ENCODE measurements around the gene CDK5RAP2.
"Not testable (repeated sequence)": the region's sequence is repeated elsewhere in the genome, so short reads cannot be mapped to it uniquely, and the experiment has no call there.

CDK5RAP2 gene

GRCh38 chr9:120463765-120464164 lies 116.2 kb downstream of the CDK5RAP2 start:
- DNase-seq: no peak

GRCh38 chr9:120461677-120462076 lies 118.3 kb downstream of the CDK5RAP2 start:
- not testable (repeated sequence) for DNase-seq

- no peak for DNase-seq
These were observed 123.7 kb downstream of the CDK5RAP2 start for GRCh38 chr9:120456218-120456617.

GRCh38 chr9:120454467-120454866 lies 125.5 kb downstream of the CDK5RAP2 start:
- DNase-seq: no peak

GRCh38 chr9:120453792-120454191 lies 126.2 kb downstream of the CDK5RAP2 start:
- DNase-seq: no peak

- no peak for DNase-seq
These were observed 127.3 kb downstream of the CDK5RAP2 start for GRCh38 chr9:120452631-120453030.

GRCh38 chr9:120450916-120451315 lies 129.1 kb downstream of the CDK5RAP2 start:
- DNase-seq: no peak

GRCh38 chr9:120449566-120449965 lies 130.4 kb downstream of the CDK5RAP2 start:
- DNase-seq: no peak

GRCh38 chr9:120447959-120448500 lies 131.9 kb downstream of the CDK5RAP2 start:
- DNase-seq: no peak

- peak; percentile 28 for DNase-seq
These were observed 133.3 kb downstream of the CDK5RAP2 start for GRCh38 chr9:120446671-120447070.

GRCh38 chr9:120443976-120444375 lies 136.0 kb downstream of the CDK5RAP2 start:
- DNase-seq: no peak

GRCh38 chr9:120443489-120443888 lies 136.5 kb downstream of the CDK5RAP2 start:
- peak; percentile 69 for DNase-seq

GRCh38 chr9:120442308-120442995 lies 137.5 kb downstream of the CDK5RAP2 start:
- DNase-seq: no peak

- peak; percentile 88 for DNase-seq
These were observed 138.3 kb downstream of the CDK5RAP2 start for GRCh38 chr9:120441426-120442307.

GRCh38 chr9:120440791-120441190 lies 139.2 kb downstream of the CDK5RAP2 start:
- DNase-seq: no peak

GRCh38 chr9:120439926-120440325 lies 140.0 kb downstream of the CDK5RAP2 start:
- DNase-seq: no peak

GRCh38 chr9:120438836-120439546 lies 141.0 kb downstream of the CDK5RAP2 start:
- peak; percentile 24 for DNase-seq

GRCh38 chr9:120438111-120438510 lies 141.9 kb downstream of the CDK5RAP2 start:
- no peak for DNase-seq

GRCh38 chr9:120436983-120437475 lies 142.9 kb downstream of the CDK5RAP2 start:
- DNase-seq: no peak

GRCh38 chr9:120436446-120436845 lies 143.5 kb downstream of the CDK5RAP2 start:
- no peak for DNase-seq

GRCh38 chr9:120435091-120435490 lies 144.9 kb downstream of the CDK5RAP2 start:
- DNase-seq: peak; percentile 23

- DNase-seq: peak; percentile 51
These were observed 145.4 kb downstream of the CDK5RAP2 start for GRCh38 chr9:120434532-120434931.

GRCh38 chr9:120433701-120434100 lies 146.3 kb downstream of the CDK5RAP2 start:
- DNase-seq: no peak

Measured in fibroblast of skin of right quadriceps (primary cell).